DOHH2 (cell line): ENCODE results near the gene HACL1.

Source experiments
- H3F3A ChIP-seq: fragments of 200-600 bp; sonication (generic), shearing (Covaris generic); 2 replicates; pipeline ENCODE4 v1.6.0; 2016; ENCODE audit warnings: antibody characterized with exemption, mild to moderate bottlenecking; ENCODE audit not compliant: control insufficient read depth, insufficient read depth
- H3K27ac ChIP-seq: fragments of 200-600 bp; sonication (generic); 2 replicates; pipeline ENCODE4 v1.5.1; 2014; ENCODE audit warnings: low read depth, mild to moderate bottlenecking, low read length, moderate library complexity
- H3K27me3 ChIP-seq: fragments of 200-600 bp; sonication (generic); 2 replicates; pipeline ENCODE4 v1.6.1; 2014; ENCODE audit warnings: mild to moderate bottlenecking, low read length, mixed read lengths; ENCODE audit not compliant: control insufficient read depth
- H3K36me3 ChIP-seq: fragments of 200-600 bp; sonication (generic); 2 replicates; pipeline ENCODE4 v1.6.1; 2014; ENCODE audit warnings: mild to moderate bottlenecking, low read length, moderate library complexity, mixed read lengths; ENCODE audit not compliant: control insufficient read depth
- H3K4me1 ChIP-seq: fragments of 200-600 bp; sonication (generic); 2 replicates; pipeline ENCODE4 v1.6.1; 2014; ENCODE audit warnings: mild to moderate bottlenecking, low read length, mixed read lengths; ENCODE audit not compliant: control insufficient read depth
- H3K4me2 ChIP-seq: fragments of 200-600 bp; sonication (generic); 2 replicates; pipeline ENCODE4 v1.6.0; 2014; ENCODE audit warnings: mild to moderate bottlenecking, low read length, moderate library complexity
- H3K4me3 ChIP-seq: fragments of 200-600 bp; sonication (generic); 2 replicates; pipeline ENCODE4 v1.5.1; 2014; ENCODE audit warnings: mild to moderate bottlenecking, low read length, mixed read lengths
- H3K79me2 ChIP-seq: fragments of 200-600 bp; sonication (generic); 2 replicates; pipeline ENCODE4 v1.6.1; 2014; ENCODE audit warnings: mild to moderate bottlenecking, low read length, mixed read lengths; ENCODE audit not compliant: control insufficient read depth
- H3K9me2 ChIP-seq: fragments of 200-600 bp; sonication (generic); replicated peaks from 2 replicates; pipeline ENCODE4 v1.6.1; 2014; ENCODE audit warnings: mild to moderate bottlenecking, low read length, mixed read lengths; ENCODE audit not compliant: control insufficient read depth
- H3K9me3 ChIP-seq: fragments of 200-600 bp; sonication (generic); 2 replicates; pipeline ENCODE4 v1.6.1; 2014; ENCODE audit warnings: antibody characterized with exemption, low read length, mixed read lengths; ENCODE audit not compliant: control insufficient read depth, insufficient read depth
- H4K20me1 ChIP-seq: fragments of 200-600 bp; sonication (generic); 2 replicates; pipeline ENCODE4 v1.6.0; 2014; ENCODE audit warnings: low read depth, mild to moderate bottlenecking, antibody characterized with exemption, low read length, moderate library complexity; ENCODE audit not compliant: control insufficient read depth, insufficient read depth
- EZH2phosphoT487 ChIP-seq: fragments of 200-600 bp; sonication (generic); IDR thresholded peaks from 2 replicates; pipeline ENCODE4 v1.6.1; 2017; ENCODE audit warnings: borderline replicate concordance, mild to moderate bottlenecking, antibody characterized with exemption, low read length, moderate library complexity, mixed read lengths
- TF ChIP-seq, protein P1 (sequence below): fragments of 200-600 bp; sonication (generic); IDR thresholded peaks from one replicate; pipeline ENCODE4 v1.5.1; 2014; ENCODE audit warnings: antibody characterized with exemption, mild to moderate bottlenecking, low read depth, low read length; ENCODE audit not compliant: poor library complexity, severe bottlenecking

HACL1 gene

DNA sequence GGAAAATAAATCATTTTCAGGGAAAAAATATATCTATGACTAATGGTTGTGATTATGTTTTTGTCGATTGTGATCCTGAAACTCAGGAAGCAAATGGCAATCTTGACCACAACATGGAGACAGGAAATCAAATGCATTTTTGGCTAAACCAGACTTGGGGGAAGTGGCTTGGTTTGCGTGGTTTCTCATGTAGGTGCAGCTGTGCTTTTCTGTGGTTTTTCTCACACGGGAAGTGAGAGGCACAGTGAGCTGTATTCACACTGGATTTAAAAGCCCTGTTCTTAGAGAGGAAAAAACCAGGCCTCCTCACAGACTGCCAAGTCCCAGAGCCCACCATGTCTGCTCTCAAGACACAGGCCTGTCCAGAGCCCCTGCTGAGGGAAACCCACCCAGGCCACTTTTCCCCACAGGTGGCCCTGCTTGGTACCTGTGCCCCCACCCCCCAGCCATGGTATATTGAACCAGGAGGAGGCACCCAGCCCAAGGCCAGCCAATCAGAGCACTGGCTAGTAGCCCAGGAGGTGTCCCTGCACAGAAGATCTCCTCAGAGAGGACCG is 46.3 kb upstream of the HACL1 start:
- no peaks in the 10 kb centered on the region for H3K79me2 ChIP-seq
- TF ChIP-seq, protein P1, sequence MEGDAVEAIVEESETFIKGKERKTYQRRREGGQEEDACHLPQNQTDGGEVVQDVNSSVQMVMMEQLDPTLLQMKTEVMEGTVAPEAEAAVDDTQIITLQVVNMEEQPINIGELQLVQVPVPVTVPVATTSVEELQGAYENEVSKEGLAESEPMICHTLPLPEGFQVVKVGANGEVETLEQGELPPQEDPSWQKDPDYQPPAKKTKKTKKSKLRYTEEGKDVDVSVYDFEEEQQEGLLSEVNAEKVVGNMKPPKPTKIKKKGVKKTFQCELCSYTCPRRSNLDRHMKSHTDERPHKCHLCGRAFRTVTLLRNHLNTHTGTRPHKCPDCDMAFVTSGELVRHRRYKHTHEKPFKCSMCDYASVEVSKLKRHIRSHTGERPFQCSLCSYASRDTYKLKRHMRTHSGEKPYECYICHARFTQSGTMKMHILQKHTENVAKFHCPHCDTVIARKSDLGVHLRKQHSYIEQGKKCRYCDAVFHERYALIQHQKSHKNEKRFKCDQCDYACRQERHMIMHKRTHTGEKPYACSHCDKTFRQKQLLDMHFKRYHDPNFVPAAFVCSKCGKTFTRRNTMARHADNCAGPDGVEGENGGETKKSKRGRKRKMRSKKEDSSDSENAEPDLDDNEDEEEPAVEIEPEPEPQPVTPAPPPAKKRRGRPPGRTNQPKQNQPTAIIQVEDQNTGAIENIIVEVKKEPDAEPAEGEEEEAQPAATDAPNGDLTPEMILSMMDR = no peak
- TF ChIP-seq EZH2phosphoT487 = no peak
- H4K20me1 ChIP-seq = no peaks in the 10 kb centered on the region
- no peaks in the 10 kb centered on the region for H3F3A ChIP-seq
- no peaks in the 10 kb centered on the region for H3K9me3 ChIP-seq
- H3K4me1 ChIP-seq = peaks cover 21% of the 10 kb centered on the region
- no peaks in the 10 kb centered on the region for H3K36me3 ChIP-seq
- no peak overlapping the region for H3K27ac ChIP-seq
- H3K4me2 ChIP-seq = peak overlapping the region; percentile 57
- peak overlapping the region; percentile 20; the same call in 1 of the 2 replicates for H3K4me3 ChIP-seq
- H3K27me3 ChIP-seq = no peaks in the 10 kb centered on the region
- H3K9me2 ChIP-seq = no peaks in the 10 kb centered on the region

DNA sequence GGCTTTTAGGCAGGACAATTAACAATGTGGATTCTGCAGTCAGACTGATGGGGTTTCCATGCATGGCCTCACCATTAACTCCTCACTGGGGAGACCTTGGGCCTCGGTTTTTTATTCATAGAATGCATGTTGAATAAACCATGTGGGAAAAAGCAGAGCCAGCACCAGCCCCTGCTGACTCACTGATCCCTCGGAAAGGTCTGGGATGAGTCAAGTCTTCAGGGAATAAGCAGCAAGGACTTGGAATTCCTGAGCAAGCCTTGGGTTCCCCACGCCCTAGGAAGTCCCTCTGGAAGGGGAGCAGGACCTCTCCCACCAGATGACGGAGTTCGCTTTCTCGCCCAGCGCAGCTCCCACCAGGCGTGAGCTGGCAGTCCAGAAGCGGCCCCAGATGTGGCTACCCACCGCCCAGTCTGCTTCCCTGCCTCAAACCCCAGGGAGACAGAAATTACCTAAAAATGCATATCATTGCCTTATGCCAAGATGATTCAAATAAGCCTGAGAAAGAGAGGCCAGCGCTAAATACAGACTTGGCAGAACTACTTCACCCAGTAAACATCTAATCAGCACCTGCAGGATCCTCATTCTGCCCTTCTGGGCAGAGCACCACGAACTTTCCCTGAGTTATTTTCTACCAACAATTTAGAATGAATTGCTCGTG is 45.6 kb upstream of the HACL1 start:
- peak overlapping the region; percentile 57 for H3K4me2 ChIP-seq
- H3F3A ChIP-seq = no peaks in the 10 kb centered on the region
- no peaks in the 10 kb centered on the region for H3K9me2 ChIP-seq
- TF ChIP-seq, protein P1 = no peak
- TF ChIP-seq EZH2phosphoT487 = no peak
- H3K36me3 ChIP-seq = no peaks in the 10 kb centered on the region
- H3K4me1 ChIP-seq = peaks cover 21% of the 10 kb centered on the region
- no peak overlapping the region for H3K27ac ChIP-seq
- no peak overlapping the region for H3K4me3 ChIP-seq
- no peaks in the 10 kb centered on the region for H3K27me3 ChIP-seq
- no peaks in the 10 kb centered on the region for H3K9me3 ChIP-seq
- no peaks in the 10 kb centered on the region for H4K20me1 ChIP-seq
- H3K79me2 ChIP-seq = no peaks in the 10 kb centered on the region

DNA sequence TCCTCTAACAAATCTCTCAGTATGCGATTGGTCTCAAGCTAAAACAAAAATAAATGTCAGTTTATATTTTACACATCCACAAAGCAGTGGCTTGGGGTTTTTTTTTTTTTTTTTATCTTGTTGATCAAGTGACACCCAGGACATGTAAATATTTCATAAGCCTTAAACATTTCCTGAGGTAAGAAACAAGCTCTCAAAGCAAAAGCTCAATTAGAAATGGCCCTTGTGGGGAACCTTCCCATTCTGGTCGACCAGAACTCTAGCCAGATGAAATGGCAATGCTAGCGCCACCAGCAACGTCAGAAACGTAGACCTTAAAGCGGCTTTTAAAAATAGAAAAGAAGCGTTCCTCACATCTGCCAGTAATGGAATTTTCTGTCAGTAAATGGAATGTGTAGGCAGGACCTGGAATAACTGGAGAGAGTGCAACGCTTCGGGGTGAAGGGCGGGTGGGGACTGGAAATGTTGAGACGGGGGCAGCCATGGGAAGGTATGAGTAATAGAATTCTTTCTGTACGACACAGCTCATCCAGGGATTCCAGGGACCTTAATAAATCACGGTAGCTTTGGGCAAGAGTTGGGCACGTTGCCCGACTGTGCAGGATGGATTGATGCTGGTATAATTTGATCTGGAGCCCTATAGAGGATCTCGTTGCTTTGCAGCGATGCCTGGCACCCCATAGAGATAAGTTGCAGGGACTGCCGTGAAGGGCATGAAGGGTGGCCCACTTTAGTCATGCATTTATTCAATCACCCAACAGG is 44.6 kb upstream of the HACL1 start:
- Histone ChIP-seq H3K4me1 (peaks cover 21% of the 10 kb centered on the region), H3K9me2 (no peaks in the 10 kb centered on the region)

More for the DNA sequence above, 44.6 kb upstream of the HACL1 start:
- Histone ChIP-seq H4K20me1 (no peaks in the 10 kb centered on the region), H3K4me2 (no peak overlapping the region), H3K27me3 (no peaks in the 10 kb centered on the region), H3K4me3 (no peak overlapping the region), H3K9me3 (no peaks in the 10 kb centered on the region), H3K27ac (no peak overlapping the region), H3K36me3 (no peaks in the 10 kb centered on the region), H3F3A (no peaks in the 10 kb centered on the region), H3K79me2 (no peaks in the 10 kb centered on the region)
- TF ChIP-seq EZH2phosphoT487 = no peak
- TF ChIP-seq, protein P1 = no peak
